G401 (cell line): ENCODE results near the gene JAM3. TPM values are rescaled to one million over a fixed set of nuclear protein-coding genes. Genes with fewer than 3 reads are reported as not detected.

Experiments
- DNase-seq: peaks from one replicate; pipeline ENCODE4 v3.0.0-alpha.2; 2015; ENCODE audit warnings: low spot score
- in situ Hi-C: cut with HindIII; loops from 2 replicates; pipeline ENCODE4 v1.10.0; 2016; ENCODE audit warnings: low sequenced_read_pairs, mixed read lengths
- total RNA-seq: library from RNA; depleted of rRNA; stranded (reverse); fragments of >200 nt; shearing (Covaris generic); gene quantifications from 2 replicates; pipeline ENCODE4 v1.2.3, GENCODE V29; 2014

JAM3 gene
- total RNA-seq, 1 experiment from 2014 or later, result 41.8 TPM

DNA sequence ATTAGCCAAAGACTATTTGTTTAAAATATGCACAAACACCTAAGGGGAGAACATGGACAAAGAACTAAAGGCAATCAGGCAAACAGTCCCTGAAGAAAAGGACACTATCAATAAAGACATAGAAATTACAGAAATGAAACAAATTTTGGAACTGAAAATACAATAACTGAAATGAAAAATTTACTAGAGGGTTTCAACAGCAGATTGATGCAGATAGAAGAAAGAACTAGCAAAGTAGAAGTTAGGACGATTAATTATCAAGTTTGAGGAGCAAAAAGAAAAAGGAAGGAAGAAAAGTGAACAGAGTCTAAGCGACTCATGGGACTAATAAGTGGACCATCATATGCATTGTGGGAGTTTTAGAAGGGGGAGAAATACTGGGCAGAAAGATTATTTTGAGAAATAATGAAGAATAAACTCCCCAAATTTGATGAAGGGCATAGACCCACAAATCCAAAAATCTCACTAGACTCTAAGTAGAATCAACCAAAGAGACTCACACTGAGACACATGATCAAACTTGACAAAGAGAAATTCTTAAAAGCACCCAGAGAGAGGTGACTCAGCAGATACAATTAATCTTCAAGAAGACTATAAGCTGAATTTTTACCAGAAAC is 62.9 kb downstream of the JAM3 start:
- DNase-seq, result no peak
- in situ Hi-C loops, result no loop called here

DNA sequence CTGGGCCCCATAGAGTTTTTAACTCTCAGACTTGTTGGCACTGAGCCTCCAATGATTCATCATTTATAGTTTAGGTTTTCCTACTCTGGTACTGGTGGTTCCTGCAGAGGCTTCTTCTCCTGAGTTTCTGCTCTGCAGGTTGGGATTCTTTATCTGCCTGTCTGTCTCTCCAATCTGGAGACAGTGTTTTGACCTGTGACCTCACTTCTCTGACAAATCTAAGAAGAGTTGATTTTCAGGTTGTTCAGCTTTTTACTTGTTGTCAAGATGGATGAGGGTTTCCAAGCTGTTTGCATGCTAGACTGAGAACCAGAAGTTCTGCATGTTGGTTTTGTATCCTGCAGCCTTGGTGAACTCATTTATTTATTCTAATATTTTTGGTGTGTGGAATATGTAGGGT is 63.9 kb downstream of the JAM3 start:
- in situ Hi-C loops, result no loop called here
- DNase-seq, result no peak

DNA sequence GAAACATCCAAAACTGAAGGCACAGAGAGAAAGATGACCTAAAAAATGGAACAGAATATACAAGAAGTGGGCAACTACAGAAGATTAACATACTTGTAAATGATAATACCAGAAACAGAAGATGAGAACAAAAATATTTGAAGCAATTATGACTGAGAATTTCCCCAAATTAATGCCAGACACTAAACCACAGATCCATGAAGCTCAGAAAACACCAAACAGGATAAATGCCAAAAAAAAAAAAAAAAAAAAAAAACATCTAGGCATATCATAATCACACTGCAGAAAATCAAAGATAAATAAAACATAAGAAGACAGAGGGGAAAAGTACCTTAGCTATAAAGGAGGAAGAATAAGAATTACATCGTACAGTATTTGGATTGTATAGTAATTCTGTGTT is 65.3 kb downstream of the JAM3 start:
- in situ Hi-C loops, result no loop called here
- no peak for DNase-seq

DNA sequence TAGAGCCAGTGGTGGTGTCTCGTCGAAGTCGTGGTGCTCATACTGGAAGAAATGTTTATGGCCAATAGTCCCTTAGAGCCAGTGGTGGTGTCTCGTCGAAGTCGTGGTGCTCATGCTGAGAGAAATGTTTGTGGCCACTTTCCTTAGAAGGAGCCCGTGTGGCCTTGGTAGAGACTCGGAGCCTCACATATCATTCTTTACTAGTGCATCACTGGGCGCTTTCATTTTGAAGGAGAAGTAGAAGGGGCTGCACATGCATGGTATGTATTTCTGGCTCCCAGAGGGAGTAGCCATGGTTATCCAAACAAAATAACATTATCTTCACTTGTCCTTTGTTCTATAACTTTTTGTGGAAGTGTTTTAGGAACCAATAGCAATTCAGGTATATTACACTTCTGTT is 69.5 kb downstream of the JAM3 start:
- in situ Hi-C loops, result no loop called here
- DNase-seq, result no peak

DNA sequence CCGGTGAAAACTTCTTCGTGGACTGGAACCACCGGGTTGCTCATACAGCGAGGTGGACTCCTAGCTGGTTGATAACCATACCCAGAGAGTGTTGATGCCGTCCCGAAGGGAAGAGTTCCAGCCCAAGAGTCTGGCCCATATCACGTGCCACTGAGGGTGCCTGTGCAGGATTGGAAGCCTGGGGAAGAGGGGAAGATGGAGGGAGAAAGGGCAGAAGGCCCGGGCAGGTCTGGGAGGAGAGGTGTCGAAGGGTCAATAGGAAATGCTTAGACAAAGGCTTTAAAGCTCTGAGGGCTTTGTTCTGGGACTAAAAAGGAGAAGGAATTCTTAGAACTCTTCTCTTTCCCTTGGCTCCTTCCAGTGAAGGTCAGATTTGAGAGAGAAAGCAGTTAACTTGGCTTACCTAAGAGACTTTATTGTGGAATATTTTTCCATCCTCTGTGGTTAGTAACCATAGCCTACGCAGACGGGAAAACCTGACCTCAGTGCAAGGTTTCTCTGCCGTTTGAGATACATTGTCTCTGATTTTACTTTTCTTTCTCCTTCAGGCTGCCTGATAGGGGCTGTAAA is 70.5 kb downstream of the JAM3 start:
- DNase-seq, result no peak
- in situ Hi-C loops, result no loop called here

DNA sequence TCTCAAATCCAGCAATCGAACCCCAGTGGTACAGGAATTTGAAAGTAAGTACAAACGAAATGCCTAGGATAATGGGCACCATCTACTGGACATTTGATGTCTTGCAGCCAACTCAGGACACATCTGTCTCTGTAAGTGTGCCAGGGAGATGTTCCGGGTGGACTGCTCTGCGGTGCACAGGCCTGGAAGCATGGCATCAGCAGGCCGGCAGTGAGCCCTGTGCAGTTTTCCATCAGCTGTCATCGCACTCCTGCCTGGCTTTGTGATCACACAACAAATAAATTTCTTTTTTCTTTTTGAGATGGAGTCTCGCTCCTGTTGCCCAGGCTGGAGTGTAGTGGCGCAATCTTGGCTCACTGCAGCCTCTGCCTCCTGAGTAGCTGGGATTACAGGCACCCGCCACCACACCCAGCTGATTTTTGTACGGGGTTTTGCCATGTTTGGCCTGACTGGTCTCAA is 71.0 kb downstream of the JAM3 start:
- in situ Hi-C loops, result no loop called here
- peak; percentile 84 for DNase-seq

DNA sequence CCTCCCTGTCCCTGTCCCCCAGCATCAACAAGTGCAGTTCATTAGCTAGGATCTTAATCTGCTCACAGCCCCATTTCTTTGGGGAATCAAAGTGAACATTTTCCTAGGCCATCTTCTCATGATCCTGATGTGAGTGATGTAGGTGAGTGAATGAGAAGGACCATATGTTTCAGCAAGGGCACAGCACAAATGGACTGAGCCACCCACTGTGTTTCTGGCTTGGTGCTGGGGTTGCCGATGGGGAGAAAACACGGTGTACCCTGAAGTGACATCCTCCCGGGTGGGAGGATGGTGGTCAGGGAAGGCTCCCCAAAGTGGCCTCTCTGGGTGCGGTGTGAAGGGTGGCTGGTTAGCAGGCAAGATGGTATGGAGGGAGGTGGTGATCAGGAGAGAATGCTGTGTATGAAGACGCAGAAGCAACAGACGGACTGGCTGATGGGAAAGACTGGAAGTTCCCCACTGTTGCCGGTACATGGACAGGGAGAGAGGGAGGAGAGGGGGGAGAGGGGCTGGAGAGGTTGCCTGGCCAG is 72.2 kb downstream of the JAM3 start:
- peak; percentile 71 for DNase-seq
- in situ Hi-C loops, result no loop called here

DNA sequence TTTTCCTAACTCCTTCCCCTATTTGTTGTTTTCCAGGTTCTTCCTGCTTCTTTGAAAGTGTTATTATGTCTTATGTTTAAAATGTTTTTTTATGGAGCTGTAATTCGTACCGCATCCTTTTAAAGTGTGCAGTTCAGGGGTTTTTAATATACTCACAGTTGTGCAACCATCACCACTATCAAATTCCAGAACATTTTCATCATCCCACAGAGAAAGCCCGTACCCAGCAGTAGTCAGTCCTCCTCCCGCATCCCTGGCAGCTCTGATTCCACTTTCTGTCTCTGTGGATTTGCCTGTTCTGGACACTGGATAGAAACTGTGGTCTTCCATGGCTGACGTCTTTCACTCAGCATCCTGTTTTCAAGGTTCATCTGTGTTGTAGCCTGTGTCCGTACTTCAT is 73.7 kb downstream of the JAM3 start:
- DNase-seq, result no peak
- in situ Hi-C loops, result no loop called here

DNA sequence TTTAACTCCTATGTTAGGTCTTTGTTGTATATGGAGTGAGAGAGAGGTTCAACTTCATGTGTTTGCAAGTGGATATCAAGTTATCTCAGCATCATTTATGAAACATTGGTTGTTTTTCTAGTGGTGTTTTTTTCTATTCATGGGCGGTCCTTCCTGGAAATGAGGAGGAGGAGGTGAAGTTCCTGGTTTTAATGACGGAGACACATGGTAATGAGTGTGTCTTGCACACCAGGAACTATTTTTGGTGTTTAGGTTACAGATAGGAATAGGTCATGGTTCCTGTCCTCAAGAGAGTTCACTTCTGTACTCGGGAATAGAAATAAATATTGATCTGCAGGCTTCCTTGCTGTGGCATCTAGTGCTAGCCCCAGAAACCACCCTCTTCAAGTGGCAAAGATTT is 74.9 kb downstream of the JAM3 start:
- in situ Hi-C loops, result no loop called here
- no peak for DNase-seq

DNA sequence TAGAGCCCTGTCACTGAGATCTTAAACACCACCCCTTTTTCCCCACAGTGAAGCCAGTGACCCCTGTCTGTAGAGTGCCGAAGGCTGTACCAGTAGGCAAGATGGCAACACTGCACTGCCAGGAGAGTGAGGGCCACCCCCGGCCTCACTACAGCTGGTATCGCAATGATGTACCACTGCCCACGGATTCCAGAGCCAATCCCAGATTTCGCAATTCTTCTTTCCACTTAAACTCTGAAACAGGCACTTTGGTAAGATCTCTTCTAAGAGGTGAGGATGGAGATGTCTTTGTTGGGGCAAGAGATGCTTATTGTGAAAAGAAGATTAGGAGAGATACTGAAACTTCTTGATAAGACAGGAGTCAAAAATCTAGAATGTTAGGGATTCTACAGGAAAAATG is 75.9 kb downstream of the JAM3 start:
- no peak for DNase-seq
- in situ Hi-C loops, result no loop called here

DNA sequence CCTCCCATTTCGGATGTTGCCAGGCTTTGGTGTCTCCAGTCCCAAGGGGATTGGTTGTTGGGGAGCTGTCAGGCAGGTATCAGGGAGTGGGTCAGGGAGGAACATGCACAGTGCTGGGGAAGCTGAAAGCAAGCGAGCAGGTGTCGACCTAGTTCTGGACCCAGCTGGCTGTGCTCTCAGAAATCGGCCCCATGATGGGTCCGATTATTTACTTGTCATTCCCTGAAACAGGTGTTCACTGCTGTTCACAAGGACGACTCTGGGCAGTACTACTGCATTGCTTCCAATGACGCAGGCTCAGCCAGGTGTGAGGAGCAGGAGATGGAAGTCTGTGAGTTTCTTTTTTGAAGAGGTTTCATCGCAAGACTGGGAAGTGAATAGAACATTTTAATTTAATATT is 76.8 kb downstream of the JAM3 start:
- in situ Hi-C loops, result no loop called here

DNA sequence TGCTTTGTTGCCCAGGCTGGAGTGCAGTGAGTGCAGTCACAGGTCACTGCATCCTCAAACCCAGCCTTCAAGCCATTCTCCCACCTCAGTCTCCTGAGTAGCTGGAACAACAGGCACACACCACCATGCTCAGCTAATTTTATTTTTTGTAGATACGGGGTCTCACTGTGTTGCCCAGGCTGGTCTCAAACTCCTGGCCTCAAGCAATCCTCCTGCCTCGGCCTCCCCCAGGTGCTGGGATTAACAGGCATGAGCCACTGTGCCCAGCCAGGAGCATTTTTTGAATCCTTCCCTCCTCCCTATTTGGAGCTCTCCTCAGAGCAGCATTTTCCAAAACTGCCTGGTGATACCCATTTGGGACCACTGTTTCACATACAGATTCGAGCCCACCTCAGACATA is 77.7 kb downstream of the JAM3 start:
- in situ Hi-C loops, result no loop called here
- no peak for DNase-seq

More for the DNA sequence above, 76.8 kb downstream of the JAM3 start:
- DNase-seq, result peak; percentile 30

DNA sequence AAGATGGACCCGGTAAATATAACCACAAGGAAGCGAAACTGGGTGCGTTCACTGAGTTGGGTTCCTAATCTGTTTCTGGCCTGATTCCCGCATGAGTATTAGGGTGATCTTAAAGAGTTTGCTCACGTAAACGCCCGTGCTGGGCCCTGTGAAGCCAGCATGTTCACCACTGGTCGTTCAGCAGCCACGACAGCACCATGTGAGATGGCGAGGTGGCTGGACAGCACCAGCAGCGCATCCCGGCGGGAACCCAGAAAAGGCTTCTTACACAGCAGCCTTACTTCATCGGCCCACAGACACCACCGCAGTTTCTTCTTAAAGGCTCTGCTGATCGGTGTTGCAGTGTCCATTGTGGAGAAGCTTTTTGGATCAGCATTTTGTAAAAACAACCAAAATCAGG is 80.5 kb downstream of the JAM3 start:
- DNase-seq, result no peak
- in situ Hi-C loops, result no loop called here

DNA sequence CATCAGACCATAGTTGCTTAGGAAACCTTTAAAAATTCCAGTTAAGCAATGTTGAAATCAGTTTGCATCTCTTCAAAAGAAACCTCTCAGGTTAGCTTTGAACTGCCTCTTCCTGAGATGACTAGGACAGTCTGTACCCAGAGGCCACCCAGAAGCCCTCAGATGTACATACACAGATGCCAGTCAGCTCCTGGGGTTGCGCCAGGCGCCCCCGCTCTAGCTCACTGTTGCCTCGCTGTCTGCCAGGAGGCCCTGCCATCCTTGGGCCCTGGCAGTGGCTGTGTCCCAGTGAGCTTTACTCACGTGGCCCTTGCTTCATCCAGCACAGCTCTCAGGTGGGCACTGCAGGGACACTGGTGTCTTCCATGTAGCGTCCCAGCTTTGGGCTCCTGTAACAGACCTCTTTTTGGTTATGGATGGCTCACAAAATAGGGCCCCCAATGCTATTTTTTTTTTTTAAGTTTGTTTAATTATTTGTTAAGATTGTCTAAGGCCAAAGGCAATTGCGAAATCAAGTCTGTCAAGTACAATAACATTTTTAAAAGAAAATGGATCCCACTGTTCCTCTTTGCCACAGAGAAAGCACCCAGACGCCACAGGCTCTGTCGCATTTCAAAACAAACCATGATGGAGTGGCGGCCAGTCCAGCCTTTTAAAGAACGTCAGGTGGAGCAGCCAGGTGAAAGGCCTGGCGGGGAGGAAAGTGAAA is 81.5 kb downstream of the JAM3 start:
- in situ Hi-C loops, result no loop called here

DNA sequence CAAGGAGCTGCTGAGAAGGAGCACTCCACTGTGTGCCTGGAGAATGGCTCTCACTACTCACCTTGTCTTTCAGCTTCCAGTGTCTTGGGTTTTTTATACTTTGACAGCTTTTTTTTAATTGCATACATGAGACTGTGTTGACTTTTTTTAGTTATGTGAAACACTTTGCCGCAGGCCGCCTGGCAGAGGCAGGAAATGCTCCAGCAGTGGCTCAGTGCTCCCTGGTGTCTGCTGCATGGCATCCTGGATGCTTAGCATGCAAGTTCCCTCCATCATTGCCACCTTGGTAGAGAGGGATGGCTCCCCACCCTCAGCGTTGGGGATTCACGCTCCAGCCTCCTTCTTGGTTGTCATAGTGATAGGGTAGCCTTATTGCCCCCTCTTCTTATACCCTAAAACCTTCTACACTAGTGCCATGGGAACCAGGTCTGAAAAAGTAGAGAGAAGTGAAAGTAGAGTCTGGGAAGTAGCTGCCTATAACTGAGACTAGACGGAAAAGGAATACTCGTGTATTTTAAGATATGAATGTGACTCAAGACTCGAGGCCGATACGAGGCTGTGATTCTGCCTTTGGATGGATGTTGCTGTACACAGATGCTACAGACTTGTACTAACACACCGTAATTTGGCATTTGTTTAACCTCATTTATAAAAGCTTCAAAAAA is 82.3 kb downstream of the JAM3 start:
- in situ Hi-C loops, result no loop called here

More for the DNA sequence above, 81.5 kb downstream of the JAM3 start:
- peak; percentile 65 for DNase-seq

DNA sequence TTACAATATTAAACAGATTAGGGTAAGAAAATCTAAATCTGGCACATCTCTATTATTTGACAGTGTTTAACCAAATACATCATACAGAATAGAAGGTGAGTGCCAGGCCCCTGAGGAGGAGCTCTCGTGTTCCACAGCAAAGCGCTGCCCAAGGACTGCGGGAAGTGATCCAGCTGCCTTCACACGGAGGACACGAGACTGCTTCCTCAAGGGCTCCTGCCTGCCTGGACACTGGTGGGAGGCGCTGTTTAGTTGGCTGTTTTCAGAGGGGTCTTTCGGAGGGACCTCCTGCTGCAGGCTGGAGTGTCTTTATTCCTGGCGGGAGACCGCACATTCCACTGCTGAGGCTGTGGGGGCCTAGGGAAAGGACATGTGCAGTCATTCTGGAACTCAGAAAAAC is 83.8 kb downstream of the JAM3 start:
- in situ Hi-C loops, result no loop called here
- DNase-seq, result no peak

More for the DNA sequence above, 82.3 kb downstream of the JAM3 start:
- DNase-seq, result no peak

DNA sequence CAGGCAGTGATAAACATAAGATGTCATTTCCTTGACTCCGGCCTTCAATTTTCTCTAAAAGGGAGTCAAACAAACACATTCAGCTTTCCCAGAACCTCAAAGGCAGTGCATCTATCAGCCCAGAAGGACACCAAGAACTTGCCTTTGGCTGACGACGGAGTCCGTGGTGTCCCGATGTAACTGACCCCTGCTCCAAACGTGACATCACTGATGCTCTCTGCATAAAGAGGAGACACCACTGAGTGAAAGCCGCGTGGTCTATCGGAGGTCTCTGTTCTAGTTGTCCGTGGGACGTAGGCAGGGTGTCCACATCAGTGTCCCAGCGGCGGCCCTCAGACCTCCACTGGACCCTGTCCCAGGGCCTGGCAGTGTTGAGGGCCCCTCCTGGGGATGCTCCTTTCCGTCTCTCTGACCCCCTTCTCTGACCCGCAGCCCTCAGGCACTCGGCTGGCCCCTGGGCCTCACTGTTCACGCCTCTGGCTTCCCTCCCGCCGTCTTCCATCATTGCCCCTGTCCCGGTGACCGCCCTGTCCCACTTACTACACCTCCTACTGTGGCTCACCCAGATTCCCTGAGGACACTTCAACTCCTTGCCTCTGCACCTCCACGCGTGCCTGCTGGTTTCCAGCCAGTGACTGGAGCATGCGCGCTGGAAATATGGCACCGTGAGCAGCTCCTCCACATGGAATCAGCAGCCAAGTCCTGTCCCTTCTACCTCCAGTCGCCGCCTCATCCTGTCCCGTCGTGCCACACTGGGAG is 84.5 kb downstream of the JAM3 start:
- in situ Hi-C loops, result no loop called here
- no peak for DNase-seq

DNA sequence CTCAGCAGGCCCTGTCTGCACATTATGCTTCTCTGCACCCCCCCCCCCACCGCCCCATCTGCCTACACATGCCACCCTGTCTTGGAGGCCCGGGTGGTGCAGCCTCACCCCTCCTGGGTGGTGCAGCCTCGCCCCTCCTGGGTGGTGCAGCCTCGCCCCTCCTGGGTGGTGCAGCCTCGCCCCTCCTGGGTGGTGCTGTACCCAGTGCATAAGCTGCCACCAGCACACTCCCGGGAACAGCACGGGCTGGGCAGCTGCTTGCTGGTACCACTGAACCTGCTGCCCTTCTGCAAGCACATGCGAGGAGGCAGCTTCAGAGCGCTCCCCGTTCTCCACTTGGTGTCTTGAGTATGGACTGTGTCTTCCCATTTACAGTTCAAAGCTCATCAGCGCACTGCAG is 85.6 kb downstream of the JAM3 start:
- in situ Hi-C loops, result no loop called here
- no peak for DNase-seq

DNA sequence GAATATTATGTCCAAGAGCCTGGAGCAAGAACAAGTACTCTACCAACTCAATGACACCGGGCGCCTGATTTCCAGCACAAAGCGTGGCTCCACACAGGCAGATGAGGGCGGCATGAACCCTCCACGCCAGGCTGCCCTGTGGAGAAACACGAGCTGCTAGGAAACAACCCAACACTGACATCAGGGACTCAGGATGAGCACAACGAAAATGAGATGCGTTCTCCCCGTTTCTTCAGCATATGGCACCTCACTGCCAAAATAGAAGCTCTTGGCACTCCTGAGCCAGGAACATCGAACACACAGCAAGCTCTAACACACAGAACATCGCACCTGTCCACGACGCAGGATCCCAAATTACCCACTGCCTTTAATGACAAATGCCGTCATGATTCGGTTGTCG is 86.6 kb downstream of the JAM3 start:
- in situ Hi-C loops, result no loop called here
- peak; percentile 86 for DNase-seq
